ENCODE data around the gene SLC45A1.

SLC45A1 gene

GRCh38 chr1:8392522-8392921, 74.6 kb downstream of the SLC45A1 start:
- H3K4me3 ChIP-seq (ENCODE audit: control insufficient read depth, low read depth, low read length), result no peak overlapping the region
- DNase-seq (ENCODE audit: low read depth), result peak; percentile 48
- TF ChIP-seq, protein P1, sequence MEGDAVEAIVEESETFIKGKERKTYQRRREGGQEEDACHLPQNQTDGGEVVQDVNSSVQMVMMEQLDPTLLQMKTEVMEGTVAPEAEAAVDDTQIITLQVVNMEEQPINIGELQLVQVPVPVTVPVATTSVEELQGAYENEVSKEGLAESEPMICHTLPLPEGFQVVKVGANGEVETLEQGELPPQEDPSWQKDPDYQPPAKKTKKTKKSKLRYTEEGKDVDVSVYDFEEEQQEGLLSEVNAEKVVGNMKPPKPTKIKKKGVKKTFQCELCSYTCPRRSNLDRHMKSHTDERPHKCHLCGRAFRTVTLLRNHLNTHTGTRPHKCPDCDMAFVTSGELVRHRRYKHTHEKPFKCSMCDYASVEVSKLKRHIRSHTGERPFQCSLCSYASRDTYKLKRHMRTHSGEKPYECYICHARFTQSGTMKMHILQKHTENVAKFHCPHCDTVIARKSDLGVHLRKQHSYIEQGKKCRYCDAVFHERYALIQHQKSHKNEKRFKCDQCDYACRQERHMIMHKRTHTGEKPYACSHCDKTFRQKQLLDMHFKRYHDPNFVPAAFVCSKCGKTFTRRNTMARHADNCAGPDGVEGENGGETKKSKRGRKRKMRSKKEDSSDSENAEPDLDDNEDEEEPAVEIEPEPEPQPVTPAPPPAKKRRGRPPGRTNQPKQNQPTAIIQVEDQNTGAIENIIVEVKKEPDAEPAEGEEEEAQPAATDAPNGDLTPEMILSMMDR (conservative IDR thresholded peaks at IDR 0.05; ENCODE audit: control insufficient read depth, insufficient read depth, low read depth, low read length), result no peak

All from fibroblast of mammary gland (primary cell).